ENCODE measurements around the gene GNPTG.

DNA sequence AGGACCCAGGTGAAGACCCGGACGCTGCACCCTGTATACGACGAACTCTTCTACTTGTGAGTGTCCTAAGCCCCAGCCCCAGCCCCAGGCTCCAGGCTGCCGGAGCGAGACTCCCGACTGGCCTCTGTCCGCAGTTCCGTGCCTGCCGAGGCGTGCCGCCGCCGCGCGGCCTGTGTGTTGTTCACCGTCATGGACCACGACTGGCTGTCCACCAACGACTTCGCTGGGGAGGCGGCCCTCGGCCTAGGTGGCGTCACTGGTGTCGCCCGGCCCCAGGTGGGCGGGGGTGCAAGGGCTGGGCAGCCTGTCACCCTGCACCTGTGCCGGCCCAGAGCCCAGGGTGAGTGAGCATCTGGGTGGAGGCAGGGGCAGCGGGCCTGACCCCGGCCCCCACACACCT lies 3.8 kb upstream of the GNPTG start:
- TF ChIP-seq KLF10 (CRISPR knock-in tag; IDR thresholded peaks at IDR 0.05) (no peak), HNRNPK (IDR thresholded peaks at IDR 0.05; ENCODE audit: low read depth, low read length, poor library complexity, severe bottlenecking) (no peak), NONO (IDR thresholded peaks at IDR 0.05; ENCODE audit: low read depth in 2 of 2, low read length in 1 of 2) (no peak), FOXA1 (IDR thresholded peaks at IDR 0.05; ENCODE audit: borderline replicate concordance) (no peak)
- TF ChIP-seq, protein P1, sequence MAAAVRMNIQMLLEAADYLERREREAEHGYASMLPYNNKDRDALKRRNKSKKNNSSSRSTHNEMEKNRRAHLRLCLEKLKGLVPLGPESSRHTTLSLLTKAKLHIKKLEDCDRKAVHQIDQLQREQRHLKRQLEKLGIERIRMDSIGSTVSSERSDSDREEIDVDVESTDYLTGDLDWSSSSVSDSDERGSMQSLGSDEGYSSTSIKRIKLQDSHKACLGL (CRISPR knock-in tag; IDR thresholded peaks at IDR 0.05; ENCODE audit: borderline replicate concordance, poor library complexity, severe bottlenecking), result no peak
